Inflammatory macrophage (primary cell): Measurements from ENCODE around the gene IRX2.

ENCODE experiments used
- DNase-seq, 2 donors: peaks; one replicate each; pipeline ENCODE4 v3.0.0-alpha.2; 2020 to 2022

The IRX2 gene

DNA sequence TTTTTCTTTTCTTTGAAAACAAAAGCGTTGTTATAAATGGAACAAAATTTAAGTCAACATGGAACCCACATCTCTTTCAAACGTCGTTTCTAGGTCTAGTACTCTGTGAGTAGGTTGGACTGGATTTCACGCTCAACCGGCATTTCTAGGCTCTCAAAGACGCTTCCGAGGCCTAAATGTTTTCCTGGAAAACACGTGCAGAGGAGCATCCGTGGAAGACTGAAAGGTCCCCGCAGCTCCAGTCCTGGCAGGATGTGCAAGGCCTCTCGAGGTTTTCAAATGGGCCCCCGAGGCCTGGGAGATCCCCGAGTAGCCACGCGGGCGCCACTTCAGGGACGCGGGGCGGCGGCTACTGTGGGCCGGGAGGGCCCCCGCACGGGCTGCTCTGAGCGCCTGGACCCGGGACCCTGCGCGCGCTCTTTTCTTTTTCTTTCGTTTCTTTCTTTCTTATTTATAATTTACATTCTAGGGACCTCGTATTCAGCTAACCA, 4.2 kb upstream of the IRX2 start:
- no peak for DNase-seq

GRCh38 chr5:2755076-2755680, 3.7 kb upstream of the IRX2 start:
- no peak for DNase-seq

- no peak for DNase-seq
These were observed 3.2 kb upstream of the IRX2 start for GRCh38 chr5:2754581-2755075.

DNA sequence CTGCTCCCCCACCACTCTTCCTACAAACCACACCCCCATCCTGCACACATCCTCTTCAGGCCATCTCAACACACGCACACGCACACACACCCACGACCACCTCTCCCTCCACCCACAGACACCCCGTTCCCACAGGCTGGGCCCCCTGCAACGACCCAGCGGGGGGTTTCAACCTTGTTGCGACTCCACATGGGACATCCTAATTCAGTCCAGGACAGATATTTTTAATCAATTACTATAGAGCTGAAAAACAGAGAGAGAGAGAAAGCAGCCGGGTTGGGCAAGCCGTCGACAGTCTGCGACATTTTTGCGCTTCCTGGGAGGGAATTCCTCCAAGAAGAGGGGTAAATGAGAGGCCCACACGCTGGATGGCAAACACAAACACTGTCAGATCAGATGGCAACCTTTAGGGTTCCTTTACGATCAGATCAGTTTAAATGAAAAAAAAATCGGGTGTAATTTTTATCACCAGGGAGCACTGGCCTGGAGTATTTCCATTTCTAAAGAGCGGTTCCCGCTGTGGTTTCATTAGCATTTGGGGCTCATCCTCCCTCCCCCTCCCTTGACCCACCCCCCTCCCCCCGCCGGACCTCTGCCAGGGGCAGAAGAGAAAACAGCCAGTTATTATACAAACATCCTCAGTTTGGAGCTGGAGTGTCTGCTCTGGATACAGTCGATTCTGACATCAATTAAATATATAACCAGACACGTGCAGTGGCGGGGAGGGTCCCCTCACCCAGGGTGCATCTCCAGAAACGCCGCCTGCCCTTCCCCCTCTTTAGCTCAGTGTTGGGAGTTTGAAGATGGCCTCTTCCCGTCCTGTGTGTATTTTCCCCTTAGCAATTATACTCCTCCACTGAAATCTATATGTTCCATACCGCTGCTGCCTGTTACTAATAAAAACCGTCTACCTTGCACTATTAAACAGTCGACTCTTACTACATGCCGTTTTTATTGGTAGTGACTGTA, 2.3 kb upstream of the IRX2 start:
- DNase-seq, result no peak

GRCh38 chr5:2752821-2753439, 1.5 kb upstream of the IRX2 start:
- no peak for DNase-seq

DNA sequence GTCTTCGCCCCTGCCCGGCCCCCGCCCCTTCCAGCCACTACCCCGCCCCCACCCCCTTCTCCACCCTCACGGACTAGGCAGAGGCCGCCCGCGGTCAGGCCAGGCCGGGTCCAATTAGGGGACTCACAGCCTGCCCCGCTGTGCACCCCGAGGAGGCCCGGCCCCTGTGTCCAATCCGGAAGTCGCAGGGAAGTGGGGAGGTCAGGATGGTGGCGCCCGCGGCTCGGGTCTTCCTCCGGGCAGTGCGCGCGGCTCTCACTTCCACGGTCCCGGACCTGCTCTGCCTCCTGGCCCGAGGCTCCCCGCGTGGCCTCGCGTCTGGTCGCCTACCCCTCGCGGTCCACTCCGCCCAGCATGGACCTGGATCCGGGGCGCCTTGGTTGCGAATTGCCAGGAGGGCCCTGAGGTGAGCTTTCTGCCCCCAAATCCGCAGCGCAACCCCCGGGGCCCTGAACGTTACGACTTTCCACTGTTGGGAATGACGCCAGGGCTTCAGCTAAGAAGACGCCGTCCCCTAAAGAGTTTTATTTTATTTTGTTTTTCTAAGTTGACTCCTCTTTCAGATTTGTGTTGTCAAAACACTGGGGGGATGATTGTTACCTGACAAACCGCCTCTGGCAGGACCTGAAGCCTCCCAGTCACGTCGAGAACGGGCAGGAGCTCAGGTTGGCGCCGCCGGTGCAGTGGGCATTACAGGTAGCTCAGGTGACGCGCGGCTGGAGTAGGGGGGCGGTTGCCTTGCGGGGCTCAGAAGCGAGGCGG, 763 bp upstream of the IRX2 start:
- DNase-seq, result no peak

- no peak for DNase-seq
These were observed 566 bp downstream of the IRX2 start for GRCh38 chr5:2750758-2751464.

DNA sequence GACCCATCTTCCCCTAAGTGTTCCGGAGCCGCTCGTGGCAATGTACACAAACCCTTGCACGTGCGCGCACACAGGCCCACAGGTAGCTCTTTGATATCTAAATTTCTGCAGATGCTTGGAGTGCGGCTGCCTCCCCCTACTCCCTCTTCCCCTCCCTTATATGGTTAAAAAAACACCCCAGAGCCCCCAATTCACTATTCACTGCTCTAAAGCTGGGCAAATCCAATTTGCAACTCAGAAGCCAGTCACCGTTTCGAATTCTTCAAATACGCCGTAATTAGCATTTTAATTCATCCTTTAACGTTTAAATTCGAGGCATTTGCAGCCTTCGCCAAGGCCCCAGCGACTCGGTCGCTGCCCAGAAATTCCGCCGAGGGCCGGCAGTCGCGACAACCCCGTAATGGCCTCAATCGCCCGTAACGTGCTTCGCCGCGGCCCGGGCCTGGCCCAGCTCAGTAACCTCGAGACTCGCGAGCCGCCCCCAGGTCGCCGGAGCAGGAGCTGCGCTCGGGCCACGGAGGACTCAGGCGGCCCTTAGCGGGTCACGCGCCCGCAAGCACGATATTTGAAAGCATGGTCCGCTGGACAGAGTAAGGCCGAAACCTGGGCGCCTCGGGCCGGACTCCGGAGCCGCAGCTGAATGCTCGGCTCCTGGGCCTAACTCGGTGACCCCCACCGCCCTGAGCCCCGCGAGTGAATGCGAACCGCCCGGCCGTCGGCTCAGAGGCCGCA, 1.3 kb downstream of the IRX2 start:
- no peak for DNase-seq

DNA sequence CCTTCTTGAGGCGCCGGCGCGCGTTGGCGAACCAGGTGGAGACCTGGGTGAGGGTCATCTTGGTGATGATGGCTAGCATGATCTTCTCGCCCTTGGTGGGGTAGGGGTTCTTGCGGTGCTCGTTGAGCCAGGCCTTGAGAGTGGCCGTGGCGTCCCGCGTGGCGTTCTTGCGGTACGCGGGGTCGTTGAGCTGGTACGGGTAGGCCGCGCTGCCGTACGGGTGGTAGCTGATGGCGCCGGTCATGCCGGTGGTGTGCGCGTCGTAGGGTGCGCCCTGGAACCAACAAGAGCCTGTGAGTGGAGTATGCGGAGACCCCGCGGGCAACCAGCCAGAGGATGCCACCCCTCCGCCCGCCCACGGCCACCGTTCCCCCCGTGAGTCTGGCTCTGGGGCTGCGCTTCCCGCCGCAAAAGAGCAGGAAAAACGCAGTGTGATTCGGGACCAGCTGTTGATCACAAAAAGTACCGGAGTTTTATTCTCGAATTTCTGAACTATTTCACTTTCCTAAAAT, 1.9 kb downstream of the IRX2 start:
- DNase-seq, result no peak

GRCh38 chr5:2748861-2749513, 2.5 kb downstream of the IRX2 start:
- no peak for DNase-seq

DNA sequence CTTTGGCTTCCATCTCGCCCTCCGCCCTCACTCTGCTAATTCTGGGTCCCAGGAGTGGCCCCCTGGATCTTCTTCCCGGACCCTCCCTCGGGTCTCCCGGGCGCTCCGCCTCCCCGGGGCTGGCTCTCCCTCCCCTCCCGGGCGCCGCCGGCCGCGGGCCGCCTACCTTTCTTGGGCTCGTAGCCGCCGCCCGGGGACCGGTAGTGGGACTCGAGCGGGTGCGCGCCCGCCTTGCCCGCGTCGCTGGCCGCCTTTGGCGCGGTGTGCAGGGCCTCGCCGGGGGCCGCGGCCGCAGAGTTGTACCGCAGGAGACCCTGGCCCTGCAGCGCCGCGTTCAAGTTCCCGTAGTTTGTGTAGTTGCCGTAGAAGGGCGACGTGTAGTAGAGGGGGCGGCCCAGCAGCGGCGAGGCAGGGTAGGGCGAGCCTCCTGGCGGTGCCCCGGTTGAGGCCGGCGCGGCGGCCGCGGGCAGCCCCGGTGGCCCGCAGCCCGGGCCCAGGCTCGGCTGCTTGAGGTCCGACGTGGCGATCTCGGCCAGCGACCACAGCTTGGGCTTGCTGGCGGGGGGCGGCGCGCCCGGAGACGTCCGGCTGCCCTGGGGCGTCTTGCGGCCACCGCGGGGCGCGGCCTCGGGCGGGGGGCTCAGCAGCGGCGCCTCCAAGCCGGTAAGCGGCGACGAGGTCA, 3.2 kb downstream of the IRX2 start:
- DNase-seq, result no peak

GRCh38 chr5:2747363-2748162, 3.9 kb downstream of the IRX2 start:
- DNase-seq, result no peak

- no peak for DNase-seq
These were observed 4.9 kb downstream of the IRX2 start for GRCh38 chr5:2746561-2747032.

DNA sequence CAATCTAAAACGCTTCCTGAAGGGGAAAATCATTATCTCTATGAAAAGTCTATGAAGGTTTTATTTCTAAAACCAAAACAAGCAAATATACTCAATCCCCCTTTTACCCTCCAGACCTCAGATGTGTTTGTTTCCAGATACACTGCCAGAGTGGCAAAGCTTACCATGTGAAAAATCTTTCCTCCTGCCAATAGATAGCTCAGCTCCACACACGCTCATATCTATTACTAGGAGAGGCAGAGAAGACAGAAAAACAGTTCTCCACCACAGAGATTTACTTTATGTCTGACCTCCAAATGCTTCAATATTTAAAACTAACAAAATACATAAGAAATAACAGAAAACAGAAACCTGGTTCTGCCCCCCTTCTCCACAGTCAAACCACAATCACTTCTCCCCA, 7.0 kb downstream of the IRX2 start:
- DNase-seq, result no peak

- DNase-seq, result no peak
These were observed 8.4 kb downstream of the IRX2 start for GRCh38 chr5:2742921-2743679.

DNA sequence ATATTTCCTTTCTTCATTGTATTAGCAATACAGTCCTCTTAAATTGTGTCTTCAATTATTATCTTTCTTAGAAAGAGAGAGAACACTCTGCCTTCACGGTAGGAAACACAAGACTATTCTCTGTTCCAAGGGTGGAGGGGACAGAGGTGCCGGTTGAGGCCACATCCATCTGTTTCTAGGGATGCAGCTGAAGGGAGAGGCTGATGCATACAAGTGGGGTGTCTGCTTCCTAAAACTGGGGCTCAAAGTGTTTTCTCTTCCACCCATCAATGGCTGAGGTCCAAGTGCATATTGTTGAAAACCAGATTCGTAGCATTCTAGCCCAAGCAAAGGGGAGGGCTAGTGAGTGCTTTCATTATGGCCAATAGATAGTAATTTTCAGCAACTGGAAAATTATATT, 9.5 kb downstream of the IRX2 start:
- no peak for DNase-seq

DNA sequence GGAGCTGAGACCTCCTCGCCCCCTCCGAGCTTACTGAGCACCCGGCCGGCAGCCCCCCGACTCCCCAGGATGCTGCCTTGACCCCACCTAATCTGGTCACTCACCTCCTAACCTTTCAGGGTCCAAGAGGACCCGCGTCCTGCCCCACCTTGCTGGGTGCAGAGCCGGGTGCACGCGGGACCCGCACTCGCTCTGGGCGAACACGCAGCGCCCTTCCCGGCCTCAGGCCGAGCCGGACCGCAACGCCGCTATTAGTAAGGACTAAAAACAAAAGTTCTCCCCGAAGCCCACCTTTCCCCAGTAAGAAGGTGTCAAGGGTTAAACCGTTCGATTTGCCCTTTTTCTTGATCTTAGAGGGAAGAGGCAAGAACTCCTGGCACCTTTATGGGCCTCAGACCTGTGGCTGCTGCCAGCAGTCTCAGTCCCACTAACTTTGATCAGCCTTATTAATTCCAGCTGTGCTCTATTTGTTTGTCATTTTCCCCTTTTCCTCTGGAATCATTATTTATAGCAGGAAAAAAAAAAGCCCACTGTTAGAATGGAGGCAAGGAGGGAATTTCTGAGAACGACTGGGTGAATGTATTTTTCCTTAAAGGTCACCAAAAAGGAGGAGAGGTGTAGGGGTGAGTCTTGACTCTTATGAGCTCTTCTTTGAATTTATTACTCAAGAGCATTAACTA, 10.5 kb downstream of the IRX2 start:
- no peak for DNase-seq
